GM12891 (cell line): ENCODE data around the gene PRKACG.

Experiments used
- POLR2A ChIP-seq: IDR thresholded peaks from 2 replicates; pipeline ENCODE4 v1.6.1; 2011; ENCODE audit warnings: low read depth, low read length, control low read depth
- POLR2AphosphoS5 ChIP-seq: IDR thresholded peaks from 2 replicates; pipeline ENCODE4 v1.6.1; 2011; ENCODE audit warnings: low read depth, low read length, control low read depth
- TAF1 ChIP-seq: IDR thresholded peaks from 2 replicates; pipeline ENCODE4 v1.6.1; 2011; ENCODE audit warnings: low read depth, low read length, control low read depth

GRCh38 chr9:69034071-69034470, 20.2 kb upstream of the PRKACG start:
- TF ChIP-seq POLR2A (no peak), TAF1 (no peak), POLR2AphosphoS5 (no peak)
